Esophagus squamous epithelium (tissue), 5 donors: ENCODE results near the gene P2RY13. TPM values are rescaled to one million over a fixed set of nuclear protein-coding genes. Genes with fewer than 3 reads are reported as not detected.

Experiments
- DNase-seq: peaks from one replicate; lab custom pipeline; 2025; lab: John Stamatoyannopoulos, UW
- H3K27ac ChIP-seq, 4 donors: fragments of 200-600 bp; sonication (generic); one replicate each; pipeline ENCODE4 v1.5.1; 2016 to 2019; ENCODE audit warnings: mild to moderate bottlenecking in 1 of 4
- H3K27me3 ChIP-seq, 4 donors: fragments of 200-600 bp; sonication (generic); 1 replicate in 3 of 4; 2 replicates in 1 of 4; pipeline versions ENCODE4 v1.5.1 to v1.6.0; 2017 to 2021; ENCODE audit warnings: antibody characterized with exemption in 1 of 4
- H3K36me3 ChIP-seq, 3 donors: fragments of 200-600 bp; sonication (generic); one replicate each; pipeline ENCODE4 v1.5.1; 2016 to 2019
- H3K4me1 ChIP-seq, 3 donors: fragments of 200-600 bp; sonication (generic); one replicate each; pipeline ENCODE4 v1.5.1; 2017 to 2019
- H3K4me3 ChIP-seq, 4 donors: fragments of 200-600 bp; sonication (generic); 1 replicate in 3 of 4; 2 replicates in 1 of 4; pipeline ENCODE4 v1.5.1; 2016 to 2019; ENCODE audit warnings: mild to moderate bottlenecking in 2 of 4, moderate library complexity in 1 of 4
- H3K9me3 ChIP-seq, 3 donors: fragments of 200-600 bp; sonication (generic); one replicate each; pipeline ENCODE4 v1.5.1; 2016 to 2019
- POLR2A ChIP-seq, 4 donors: fragments of 450-650 bp; IDR thresholded peaks; one replicate each; pipeline ENCODE4 v1.6.1; 2017; ENCODE audit warnings: antibody characterized with exemption in 4 of 4, mild to moderate bottlenecking in 4 of 4, moderate library complexity in 3 of 4
- WGBS, 2 donors: methylation state at CpG; one replicate each; pipeline ENCODE4 v1.1.5; 2018; 5-methylcytosine and 5-hydroxymethylcytosine counted together
- intact Hi-C: fragments of 100-400 bp; cut with DNase I; formaldehyde crosslinking; loops from one replicate; pipeline ENCODE4 v1.15.0; 2022
- total RNA-seq, 4 donors: library from RNA; depleted of rRNA; stranded (reverse); fragments of >200 nt; gene quantifications; one replicate each; pipeline ENCODE4 v1.1.0, GENCODE V29; 2016
- TF ChIP-seq, protein P1 (sequence below), 6 experiments: fragments of 450-650 bp in 4 of 6; fragments of 200-600 bp in 2 of 6; sonication (generic) in 2 of 6; IDR thresholded peaks; one replicate each; pipeline ENCODE4 v1.5.1; 2016 to 2019; ENCODE audit warnings: antibody characterized with exemption in 6 of 6, mild to moderate bottlenecking in 4 of 6, moderate library complexity in 4 of 6
- donor health status: DM: yes; HTN: yes; CAD: no.

The P2RY13 gene
- total RNA-seq, 4 donors from 2014 or later, result 0.18 to 3.1 (median 1.2) TPM; not detected in 1

DNA sequence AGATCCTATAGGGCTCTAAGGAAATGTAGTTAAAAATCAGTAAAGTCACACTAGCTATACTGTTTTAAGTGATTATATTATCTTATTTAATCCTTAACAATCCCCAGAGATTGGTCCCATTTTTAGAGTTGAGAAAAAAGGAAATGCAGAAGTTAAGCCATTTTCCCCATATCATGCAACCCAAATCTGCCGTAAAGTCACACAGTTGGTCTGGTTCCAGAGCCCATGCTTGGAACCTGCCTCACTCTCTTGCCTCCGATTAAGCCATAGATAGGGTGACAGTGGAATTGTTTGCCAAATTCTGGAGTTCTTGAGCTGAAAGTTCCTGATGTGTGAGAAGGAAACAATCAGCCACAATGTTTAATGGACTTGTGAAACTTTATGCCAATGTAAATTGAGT is 2.3 kb upstream of the P2RY13 start:
- Histone ChIP-seq H3K4me3 (no peak overlapping the region), H3K27me3 (no peaks in the 10 kb centered on the region), H3K4me1 (peaks cover 4 to 18% (median 5%) of the 10 kb centered on the region in 3 donors), H3K36me3 (no peaks in the 10 kb centered on the region), H3K9me3 (no peaks in the 10 kb centered on the region), H3K27ac (no peak overlapping the region)
- 75 to 81% methylated on average over 2 of the region's 2 CpGs for WGBS, 2 donors
- DNase-seq, result no peak
- TF ChIP-seq, protein P1, sequence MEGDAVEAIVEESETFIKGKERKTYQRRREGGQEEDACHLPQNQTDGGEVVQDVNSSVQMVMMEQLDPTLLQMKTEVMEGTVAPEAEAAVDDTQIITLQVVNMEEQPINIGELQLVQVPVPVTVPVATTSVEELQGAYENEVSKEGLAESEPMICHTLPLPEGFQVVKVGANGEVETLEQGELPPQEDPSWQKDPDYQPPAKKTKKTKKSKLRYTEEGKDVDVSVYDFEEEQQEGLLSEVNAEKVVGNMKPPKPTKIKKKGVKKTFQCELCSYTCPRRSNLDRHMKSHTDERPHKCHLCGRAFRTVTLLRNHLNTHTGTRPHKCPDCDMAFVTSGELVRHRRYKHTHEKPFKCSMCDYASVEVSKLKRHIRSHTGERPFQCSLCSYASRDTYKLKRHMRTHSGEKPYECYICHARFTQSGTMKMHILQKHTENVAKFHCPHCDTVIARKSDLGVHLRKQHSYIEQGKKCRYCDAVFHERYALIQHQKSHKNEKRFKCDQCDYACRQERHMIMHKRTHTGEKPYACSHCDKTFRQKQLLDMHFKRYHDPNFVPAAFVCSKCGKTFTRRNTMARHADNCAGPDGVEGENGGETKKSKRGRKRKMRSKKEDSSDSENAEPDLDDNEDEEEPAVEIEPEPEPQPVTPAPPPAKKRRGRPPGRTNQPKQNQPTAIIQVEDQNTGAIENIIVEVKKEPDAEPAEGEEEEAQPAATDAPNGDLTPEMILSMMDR (IDR thresholded peaks at IDR 0.05), result no peak
- no peak for TF ChIP-seq POLR2A (IDR thresholded peaks at IDR 0.05)
- intact Hi-C loops, result no loop called here

GRCh38 chr3:151330899-151331298 is 1.6 kb upstream of the P2RY13 start:
- H3K36me3 ChIP-seq, result no peaks in the 10 kb centered on the region
- no peak overlapping the region for H3K4me3 ChIP-seq
- no peaks in the 10 kb centered on the region for H3K27me3 ChIP-seq
- no peak for DNase-seq
- intact Hi-C loops, result no loop called here
- H3K4me1 ChIP-seq, result peaks cover 4 to 18% (median 5%) of the 10 kb centered on the region in 3 donors
- H3K9me3 ChIP-seq, result no peaks in the 10 kb centered on the region
- no peak overlapping the region for H3K27ac ChIP-seq
- no peak for TF ChIP-seq POLR2A (IDR thresholded peaks at IDR 0.05)
- TF ChIP-seq, protein P1 (IDR thresholded peaks at IDR 0.05), result no peak

DNA sequence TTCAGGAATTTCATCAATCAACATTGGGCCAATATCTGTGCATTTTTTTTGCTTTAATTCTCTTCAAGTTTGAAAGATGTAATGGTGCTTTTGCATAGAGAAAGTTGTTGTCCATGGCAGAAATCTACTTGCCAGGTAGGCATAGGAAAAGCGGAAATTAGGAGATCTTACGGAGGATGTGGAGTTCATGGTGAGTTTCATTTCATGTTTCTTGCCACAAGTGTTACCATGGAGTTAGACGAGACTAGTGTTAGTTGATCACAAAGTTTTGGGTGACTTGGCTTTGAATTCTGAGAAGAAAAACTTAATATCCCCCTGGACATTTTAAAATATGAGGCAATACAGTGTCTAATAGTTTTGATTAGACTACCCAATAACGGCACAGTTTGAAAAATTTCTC is 1.0 kb upstream of the P2RY13 start:
- no peaks in the 10 kb centered on the region for H3K27me3 ChIP-seq
- H3K36me3 ChIP-seq, result no peaks in the 10 kb centered on the region
- WGBS, 2 donors, result 70 to 82% methylated on average over 4 of the region's 4 CpGs
- intact Hi-C loops, result no loop called here
- no peaks in the 10 kb centered on the region for H3K9me3 ChIP-seq
- peaks cover 4 to 18% (median 5%) of the 10 kb centered on the region in 3 donors for H3K4me1 ChIP-seq
- TF ChIP-seq, protein P1 (IDR thresholded peaks at IDR 0.05), result no peak
- no peak for TF ChIP-seq POLR2A (IDR thresholded peaks at IDR 0.05)
- H3K27ac ChIP-seq, result no peak overlapping the region
- no peak overlapping the region for H3K4me3 ChIP-seq
- no peak for DNase-seq

GRCh38 chr3:151328298-151328995 is 902 bp downstream of the P2RY13 start:
- Histone ChIP-seq H3K9me3 (no peaks in the 10 kb centered on the region), H3K4me1 (peaks cover 4 to 18% (median 5%) of the 10 kb centered on the region in 3 donors), H3K27me3 (no peaks in the 10 kb centered on the region), H3K27ac (peak overlapping the region in 3 of 4 donors; percentile 39 to 58 (median 53)), H3K4me3 (peak overlapping the region in 3 of 4 donors; percentile 26 to 48 (median 26)), H3K36me3 (no peaks in the 10 kb centered on the region)
- TF ChIP-seq POLR2A (IDR thresholded peaks at IDR 0.05), result no peak
- TF ChIP-seq, protein P1 (IDR thresholded peaks at IDR 0.05), result peak in 2 of 6 experiments; percentile 5 to 48
- no peak for DNase-seq
- intact Hi-C loops, result no loop called here
- WGBS, 2 donors, result 22 to 33% methylated on average over 10 of the region's 10 CpGs

GRCh38 chr3:151327571-151328198 is 1.7 kb downstream of the P2RY13 start:
- DNase-seq, result no peak
- Histone ChIP-seq H3K4me1 (peaks cover 4 to 18% (median 5%) of the 10 kb centered on the region in 3 donors), H3K27ac (peak overlapping the region in 3 of 4 donors; percentile 39 to 58 (median 53)), H3K27me3 (no peaks in the 10 kb centered on the region), H3K36me3 (no peaks in the 10 kb centered on the region), H3K9me3 (no peaks in the 10 kb centered on the region), H3K4me3 (peak overlapping the region in 1 of 4 donors; percentile 48)
- TF ChIP-seq, protein P1 (IDR thresholded peaks at IDR 0.05), result peak; percentile 17 to 72 (median 44)
- TF ChIP-seq POLR2A (IDR thresholded peaks at IDR 0.05), result no peak
- 4 to 9% methylated on average over 3 of the region's 3 CpGs for WGBS, 2 donors
- intact Hi-C loops, result no loop called here
